AG09309 (cell line): ENCODE measurements around the gene B4GALT1.

Experiments
- DNase-seq: peaks from one replicate; pipeline ENCODE4 v3.0.0-alpha.2; 2010; ENCODE audit warnings: low read depth
- H3K4me3 ChIP-seq: 2 replicates; pipeline ENCODE4 v1.5.1; 2011; ENCODE audit warnings: mild to moderate bottlenecking, low read depth, low read length, moderate library complexity; ENCODE audit not compliant: control insufficient read depth
- CTCF ChIP-seq: IDR thresholded peaks from 2 replicates; pipeline ENCODE4 v1.5.1; 2011; ENCODE audit warnings: mild to moderate bottlenecking, low read depth, low read length, inconsistent platforms; ENCODE audit not compliant: insufficient read depth, control insufficient read depth; ENCODE audit errors: missing control alignments

The B4GALT1 gene

GRCh38 chr9:33135031-33135461 lies 32.1 kb downstream of the B4GALT1 start:
- no peak for TF ChIP-seq CTCF
- DNase-seq, result no peak
- H3K4me3 ChIP-seq, result no peak overlapping the region

- TF ChIP-seq CTCF, result no peak
- H3K4me3 ChIP-seq, result no peak overlapping the region
- DNase-seq, result no peak
Measured at GRCh38 chr9:33133186-33133585, 34.0 kb downstream of the B4GALT1 start.

GRCh38 chr9:33131790-33132772 lies 35.1 kb downstream of the B4GALT1 start:
- no peak overlapping the region for H3K4me3 ChIP-seq
- TF ChIP-seq CTCF, result no peak
- DNase-seq, result peak; percentile 51

- no peak for DNase-seq
- H3K4me3 ChIP-seq, result no peak overlapping the region
- TF ChIP-seq CTCF, result no peak
Measured at GRCh38 chr9:33130961-33131789, 36.0 kb downstream of the B4GALT1 start.

GRCh38 chr9:33129886-33130881 lies 37.0 kb downstream of the B4GALT1 start:
- H3K4me3 ChIP-seq, result no peak overlapping the region
- TF ChIP-seq CTCF, result no peak
- DNase-seq, result no peak
